Measurements from ENCODE around the gene OSBP. TPM values are rescaled to one million over a fixed set of nuclear protein-coding genes. Genes with fewer than 3 reads are reported as not detected.
A peak's percentile ranks its signal among the peaks of the same experiment; 100 is the strongest.

The OSBP gene
- polyA plus RNA-seq, 3 donors, result 9.8 to 15.3 (median 11.9) TPM

GRCh38 chr11:59551659-59552521, 63.7 kb downstream of the OSBP start:
- H3K27ac ChIP-seq (ENCODE audit: low read depth in 1 of 2, low read length in 2 of 2), result no peak overlapping the region
- H4K20me1 ChIP-seq (ENCODE audit: insufficient read depth, low read length), result no peaks in the 10 kb centered on the region
- Mint-ChIP-seq H3K36me3 (peaks cover 0 to 3% of the 10 kb centered on the region in 2 donors), H3K9me3 (peaks cover 0 to 15% (median 10%) of the 10 kb centered on the region in 7 donors), H3K27ac (no peak overlapping the region), H3K4me3 (peak overlapping the region; percentile 86 to 90), H3K27me3 (ENCODE audit: low read depth in 3 of 3) (peaks cover 28 to 31% (median 30%) of the 10 kb centered on the region in 3 donors), H3K4me1 (peaks cover 52% of the 10 kb centered on the region)
- peak overlapping the region; percentile 48 to 83 (median 55) for H3K4me3 ChIP-seq (replicated peaks in 1 of 3; ENCODE audit: low read depth in 2 of 3, low read length in 3 of 3)
- H3K36me3 ChIP-seq (replicated peaks in 1 of 2; ENCODE audit: control insufficient read depth in 1 of 2, insufficient read depth in 2 of 2, low read length in 2 of 2), result no peaks in the 10 kb centered on the region
- no peaks in the 10 kb centered on the region for H3K79me2 ChIP-seq (ENCODE audit: insufficient read depth, low read length)
- intact Hi-C loops (cut with micrococcal nuclease), result loop anchor here in 1 of 2 donors (2.0 kb wide), 1 partner anchor 13 kb away; no protein-coding TSS in a partner anchor
- peak overlapping the region; percentile 92 for H3K4me2 ChIP-seq (replicated peaks; ENCODE audit: extremely low read depth, low read length, poor library complexity, severe bottlenecking)
- no peak for TF ChIP-seq CTCF (IDR thresholded peaks at IDR 0.05)
- no peak for DNase-seq
- H3K9ac ChIP-seq (ENCODE audit: insufficient read depth, low read length, poor library complexity, severe bottlenecking), result no peak overlapping the region
- H3K9me3 ChIP-seq (replicated peaks in 1 of 2; ENCODE audit: control insufficient read depth in 1 of 2, insufficient read depth in 1 of 2, low read length in 2 of 2), result peaks cover 0 to 6% of the 10 kb centered on the region in 2 donors
- peaks cover 11 to 22% of the 10 kb centered on the region in 2 donors for H3K27me3 ChIP-seq (ENCODE audit: control insufficient read depth in 2 of 2, insufficient read depth in 2 of 2, low read length in 2 of 2)
- peak overlapping the region; percentile 33 for H2AFZ ChIP-seq (ENCODE audit: insufficient read depth, low read depth, low read length, poor library complexity, severe bottlenecking)
- H3K4me1 ChIP-seq (ENCODE audit: control insufficient read depth in 1 of 2, insufficient read depth in 2 of 2, low read length in 2 of 2), result peaks cover 42 to 48% of the 10 kb centered on the region in 2 donors
- WGBS (ENCODE audit: insufficient coverage), result 77% methylated on average over 13 of the region's 30 CpGs

- no peaks in the 10 kb centered on the region for H3K79me2 ChIP-seq (ENCODE audit: insufficient read depth, low read length)
- H3K4me2 ChIP-seq (replicated peaks; ENCODE audit: extremely low read depth, low read length, poor library complexity, severe bottlenecking), result peak overlapping the region; percentile 92
- H3K27me3 ChIP-seq (ENCODE audit: control insufficient read depth in 2 of 2, insufficient read depth in 2 of 2, low read length in 2 of 2), result peaks cover 5 to 13% of the 10 kb centered on the region in 2 donors
- peak overlapping the region; percentile 31 for H3K9ac ChIP-seq (ENCODE audit: insufficient read depth, low read length, poor library complexity, severe bottlenecking)
- Mint-ChIP-seq H3K4me3 (peak overlapping the region; percentile 86 to 90), H3K27ac (peak overlapping the region in 5 of 7 donors; percentile 33 to 79 (median 59)), H3K9me3 (peaks cover 0 to 13% (median 8%) of the 10 kb centered on the region in 7 donors), H3K27me3 (ENCODE audit: low read depth in 3 of 3) (peaks cover 20 to 23% (median 22%) of the 10 kb centered on the region in 3 donors), H3K36me3 (no peaks in the 10 kb centered on the region), H3K4me1 (peaks cover 45% of the 10 kb centered on the region)
- no peaks in the 10 kb centered on the region for H4K20me1 ChIP-seq (ENCODE audit: insufficient read depth, low read length)
- peak; percentile 64 to 79 (median 74) for DNase-seq
- peaks cover 0 to 6% of the 10 kb centered on the region in 2 donors for H3K9me3 ChIP-seq (replicated peaks in 1 of 2; ENCODE audit: control insufficient read depth in 1 of 2, insufficient read depth in 1 of 2, low read length in 2 of 2)
- TF ChIP-seq CTCF (IDR thresholded peaks at IDR 0.05), result no peak
- peaks cover 34 to 39% of the 10 kb centered on the region in 2 donors for H3K4me1 ChIP-seq (ENCODE audit: control insufficient read depth in 1 of 2, insufficient read depth in 2 of 2, low read length in 2 of 2)
- peak overlapping the region; percentile 48 to 83 (median 55) for H3K4me3 ChIP-seq (replicated peaks in 1 of 3; ENCODE audit: low read depth in 2 of 3, low read length in 3 of 3)
- H3K27ac ChIP-seq (ENCODE audit: low read depth in 1 of 2, low read length in 2 of 2), result peak overlapping the region in 1 of 2 donors; percentile 34
- intact Hi-C loops (cut with micrococcal nuclease), result loop anchor here in 1 of 2 donors (2.0 kb wide), 1 partner anchor 14 kb away; no protein-coding TSS in a partner anchor
- no peaks in the 10 kb centered on the region for H3K36me3 ChIP-seq (replicated peaks in 1 of 2; ENCODE audit: control insufficient read depth in 1 of 2, insufficient read depth in 2 of 2, low read length in 2 of 2)
- under 1% methylated on average over 21 of the region's 34 CpGs for WGBS (ENCODE audit: insufficient coverage)
- peak overlapping the region; percentile 75 for H2AFZ ChIP-seq (ENCODE audit: insufficient read depth, low read depth, low read length, poor library complexity, severe bottlenecking)
These were observed 64.5 kb downstream of the OSBP start for GRCh38 chr11:59550842-59551658.

Data from CD14-positive monocyte (primary cell).